ENCODE measurements around the gene CACNA1I. TPM values are rescaled to one million over a fixed set of nuclear protein-coding genes. Genes with fewer than 3 reads are reported as not detected.

Gene CACNA1I
- total RNA-seq, 1 donor from 2014 or later, result 0.02 TPM

DNA sequence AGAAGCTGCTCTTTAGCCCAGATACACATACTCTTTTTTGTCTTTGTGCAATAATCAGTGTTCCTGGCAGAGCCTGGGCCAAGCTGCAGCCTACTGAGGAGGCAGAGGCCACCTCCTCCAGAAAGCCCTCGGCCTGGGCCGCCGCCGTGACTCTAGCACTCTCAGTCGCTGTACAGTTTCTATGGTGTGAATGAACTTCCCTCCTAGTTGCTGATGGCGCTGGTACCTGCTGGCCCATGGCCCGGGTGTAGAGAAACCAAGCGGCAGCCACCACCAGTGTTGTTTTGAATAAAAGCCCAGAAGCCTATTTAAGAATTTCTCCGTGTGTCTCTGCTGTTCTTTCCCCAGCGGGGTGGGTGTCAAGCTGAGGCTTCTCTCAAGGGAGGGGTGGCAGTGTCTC is 118.9 kb downstream of the CACNA1I start:
- peaks cover 40% of the 10 kb centered on the region for H3K27me3 Mint-ChIP-seq (ENCODE audit: low read depth)
- no peak for DNase-seq (ENCODE audit: low spot score)
- no peak overlapping the region for H3K27ac Mint-ChIP-seq (ENCODE audit: unreplicated experiment)
- H3K9me3 Mint-ChIP-seq (ENCODE audit: low read depth), result no peaks in the 10 kb centered on the region
- H3K4me1 Mint-ChIP-seq (ENCODE audit: low read depth), result peaks cover 9% of the 10 kb centered on the region
- no peak overlapping the region for H3K4me3 Mint-ChIP-seq (ENCODE audit: unreplicated experiment)
- TF ChIP-seq, protein P1, sequence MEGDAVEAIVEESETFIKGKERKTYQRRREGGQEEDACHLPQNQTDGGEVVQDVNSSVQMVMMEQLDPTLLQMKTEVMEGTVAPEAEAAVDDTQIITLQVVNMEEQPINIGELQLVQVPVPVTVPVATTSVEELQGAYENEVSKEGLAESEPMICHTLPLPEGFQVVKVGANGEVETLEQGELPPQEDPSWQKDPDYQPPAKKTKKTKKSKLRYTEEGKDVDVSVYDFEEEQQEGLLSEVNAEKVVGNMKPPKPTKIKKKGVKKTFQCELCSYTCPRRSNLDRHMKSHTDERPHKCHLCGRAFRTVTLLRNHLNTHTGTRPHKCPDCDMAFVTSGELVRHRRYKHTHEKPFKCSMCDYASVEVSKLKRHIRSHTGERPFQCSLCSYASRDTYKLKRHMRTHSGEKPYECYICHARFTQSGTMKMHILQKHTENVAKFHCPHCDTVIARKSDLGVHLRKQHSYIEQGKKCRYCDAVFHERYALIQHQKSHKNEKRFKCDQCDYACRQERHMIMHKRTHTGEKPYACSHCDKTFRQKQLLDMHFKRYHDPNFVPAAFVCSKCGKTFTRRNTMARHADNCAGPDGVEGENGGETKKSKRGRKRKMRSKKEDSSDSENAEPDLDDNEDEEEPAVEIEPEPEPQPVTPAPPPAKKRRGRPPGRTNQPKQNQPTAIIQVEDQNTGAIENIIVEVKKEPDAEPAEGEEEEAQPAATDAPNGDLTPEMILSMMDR (IDR thresholded peaks at IDR 0.05), result no peak
- H3K36me3 Mint-ChIP-seq (ENCODE audit: low read depth), result no peaks in the 10 kb centered on the region

DNA sequence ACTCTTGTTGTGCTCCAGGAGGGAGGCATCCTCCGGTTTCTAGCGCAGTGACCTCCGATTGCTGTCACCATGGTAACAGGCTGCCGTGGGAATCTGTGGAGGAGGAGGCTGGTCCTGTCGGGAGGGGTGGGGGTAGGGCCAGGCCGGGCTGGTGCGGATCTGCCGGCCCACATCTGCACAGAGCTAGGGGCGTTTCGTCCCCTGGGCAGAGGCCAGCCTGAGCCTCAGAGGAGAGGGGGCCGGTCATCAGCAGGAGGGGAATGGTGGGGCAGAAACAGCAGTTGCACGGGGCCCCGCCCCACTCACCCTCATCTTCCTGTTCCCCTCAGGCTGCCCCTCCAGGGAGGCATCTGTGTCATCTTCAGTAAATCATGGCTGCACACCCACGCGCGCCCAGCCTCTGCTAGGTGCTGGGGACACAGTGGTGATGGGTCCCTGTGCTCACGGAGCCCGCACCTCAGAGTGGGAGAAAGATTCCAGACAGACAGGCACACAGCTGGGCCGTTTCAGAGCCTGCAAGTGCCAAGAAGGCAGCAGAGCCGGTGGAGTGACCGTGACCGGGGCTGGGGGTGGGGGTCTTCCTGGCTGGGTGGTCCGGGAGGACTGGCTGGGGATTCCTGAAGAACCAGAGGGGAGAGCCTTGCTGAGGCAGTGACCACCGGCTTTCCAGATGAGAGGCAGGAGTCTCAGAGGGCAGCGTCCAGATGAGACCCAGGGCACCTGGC is 120.5 kb downstream of the CACNA1I start:
- H3K4me1 Mint-ChIP-seq (ENCODE audit: low read depth), result peaks cover 7% of the 10 kb centered on the region
- H3K36me3 Mint-ChIP-seq (ENCODE audit: low read depth), result no peaks in the 10 kb centered on the region
- H3K4me3 Mint-ChIP-seq (ENCODE audit: unreplicated experiment), result no peak overlapping the region
- H3K27ac Mint-ChIP-seq (ENCODE audit: unreplicated experiment), result no peak overlapping the region
- DNase-seq (ENCODE audit: low spot score), result no peak
- no peaks in the 10 kb centered on the region for H3K9me3 Mint-ChIP-seq (ENCODE audit: low read depth)
- H3K27me3 Mint-ChIP-seq (ENCODE audit: low read depth), result peaks cover 47% of the 10 kb centered on the region
- TF ChIP-seq, protein P1 (IDR thresholded peaks at IDR 0.05), result no peak

DNA sequence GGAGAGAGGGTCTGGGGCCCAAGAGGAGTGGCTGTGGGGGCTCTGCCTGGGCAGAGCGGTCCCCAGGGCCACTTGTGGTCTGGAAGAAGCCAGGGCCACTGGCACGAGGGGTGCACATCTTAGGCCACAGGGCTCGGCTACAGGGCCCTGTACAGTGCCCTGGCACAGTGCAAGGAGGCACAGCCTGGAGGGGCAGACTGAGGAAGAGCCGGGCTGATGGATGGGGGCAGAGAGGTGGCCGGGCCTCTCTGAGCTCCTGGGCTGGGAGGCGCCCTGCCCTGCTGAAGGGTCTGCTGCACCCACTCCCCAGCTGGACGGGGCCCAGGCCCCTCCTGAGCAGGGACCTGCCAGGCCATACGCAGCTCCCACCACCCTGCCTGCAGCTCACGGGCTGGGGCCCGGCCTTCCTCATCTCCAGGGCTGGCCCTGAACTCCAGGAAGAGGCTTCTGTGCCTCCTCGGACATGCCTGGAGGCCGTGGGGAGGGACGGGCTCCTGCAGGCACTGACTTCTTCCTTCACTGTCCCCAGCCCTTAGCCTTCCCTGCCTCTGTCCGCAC is 123.5 kb downstream of the CACNA1I start:
- no peaks in the 10 kb centered on the region for H3K36me3 Mint-ChIP-seq (ENCODE audit: low read depth)
- DNase-seq (ENCODE audit: low spot score), result no peak
- peaks cover 7% of the 10 kb centered on the region for H3K4me1 Mint-ChIP-seq (ENCODE audit: low read depth)
- no peak overlapping the region for H3K4me3 Mint-ChIP-seq (ENCODE audit: unreplicated experiment)
- no peak overlapping the region for H3K27ac Mint-ChIP-seq (ENCODE audit: unreplicated experiment)
- H3K27me3 Mint-ChIP-seq (ENCODE audit: low read depth), result peaks cover 45% of the 10 kb centered on the region
- TF ChIP-seq, protein P1 (IDR thresholded peaks at IDR 0.05), result no peak
- H3K9me3 Mint-ChIP-seq (ENCODE audit: low read depth), result no peaks in the 10 kb centered on the region

DNA sequence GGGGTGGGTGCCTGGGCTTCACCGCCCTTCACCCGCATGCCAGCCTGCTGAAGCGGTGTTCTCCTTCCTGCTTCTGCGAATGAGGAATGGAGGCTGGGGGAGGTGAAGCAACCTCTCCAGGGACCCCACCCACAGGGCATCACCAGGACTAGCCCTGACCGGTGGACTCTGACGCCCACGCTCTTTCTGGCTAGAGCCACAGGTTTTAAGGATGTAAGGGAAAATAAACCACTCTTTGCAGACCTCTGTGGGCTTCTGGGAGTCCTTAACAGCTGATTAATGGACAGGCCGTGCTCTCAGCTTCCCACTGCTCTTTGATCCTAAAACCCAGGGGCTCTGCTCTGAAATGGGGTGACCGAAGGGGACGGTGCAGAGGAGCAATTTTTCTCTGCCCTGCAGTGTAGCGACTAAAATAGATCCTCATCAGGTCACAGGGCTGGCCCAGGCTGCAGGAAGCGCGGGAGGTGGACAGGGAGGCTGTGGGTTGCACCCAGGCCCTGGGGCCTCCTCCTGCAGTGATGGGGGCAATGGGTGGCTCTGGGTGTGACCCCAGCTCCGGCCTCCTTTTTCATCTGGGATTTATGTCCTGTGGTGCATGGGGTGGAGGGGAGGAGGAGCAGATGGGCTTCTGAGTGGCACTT is 127.4 kb downstream of the CACNA1I start:
- H3K27ac Mint-ChIP-seq (ENCODE audit: unreplicated experiment), result no peak overlapping the region

More for the DNA sequence above, 127.4 kb downstream of the CACNA1I start:
- TF ChIP-seq, protein P1 (IDR thresholded peaks at IDR 0.05), result no peak
- Mint-ChIP-seq H3K9me3 (ENCODE audit: low read depth) (no peaks in the 10 kb centered on the region), H3K36me3 (ENCODE audit: low read depth) (no peaks in the 10 kb centered on the region), H3K27me3 (ENCODE audit: low read depth) (peaks cover 28% of the 10 kb centered on the region), H3K4me1 (ENCODE audit: low read depth) (no peaks in the 10 kb centered on the region), H3K4me3 (ENCODE audit: unreplicated experiment) (no peak overlapping the region)
- no peak for DNase-seq (ENCODE audit: low spot score)
